ENCODE data around the gene DSCAML1.
A peak's percentile ranks its signal among the peaks of the same experiment; 100 is the strongest.

The DSCAML1 gene, protein sequence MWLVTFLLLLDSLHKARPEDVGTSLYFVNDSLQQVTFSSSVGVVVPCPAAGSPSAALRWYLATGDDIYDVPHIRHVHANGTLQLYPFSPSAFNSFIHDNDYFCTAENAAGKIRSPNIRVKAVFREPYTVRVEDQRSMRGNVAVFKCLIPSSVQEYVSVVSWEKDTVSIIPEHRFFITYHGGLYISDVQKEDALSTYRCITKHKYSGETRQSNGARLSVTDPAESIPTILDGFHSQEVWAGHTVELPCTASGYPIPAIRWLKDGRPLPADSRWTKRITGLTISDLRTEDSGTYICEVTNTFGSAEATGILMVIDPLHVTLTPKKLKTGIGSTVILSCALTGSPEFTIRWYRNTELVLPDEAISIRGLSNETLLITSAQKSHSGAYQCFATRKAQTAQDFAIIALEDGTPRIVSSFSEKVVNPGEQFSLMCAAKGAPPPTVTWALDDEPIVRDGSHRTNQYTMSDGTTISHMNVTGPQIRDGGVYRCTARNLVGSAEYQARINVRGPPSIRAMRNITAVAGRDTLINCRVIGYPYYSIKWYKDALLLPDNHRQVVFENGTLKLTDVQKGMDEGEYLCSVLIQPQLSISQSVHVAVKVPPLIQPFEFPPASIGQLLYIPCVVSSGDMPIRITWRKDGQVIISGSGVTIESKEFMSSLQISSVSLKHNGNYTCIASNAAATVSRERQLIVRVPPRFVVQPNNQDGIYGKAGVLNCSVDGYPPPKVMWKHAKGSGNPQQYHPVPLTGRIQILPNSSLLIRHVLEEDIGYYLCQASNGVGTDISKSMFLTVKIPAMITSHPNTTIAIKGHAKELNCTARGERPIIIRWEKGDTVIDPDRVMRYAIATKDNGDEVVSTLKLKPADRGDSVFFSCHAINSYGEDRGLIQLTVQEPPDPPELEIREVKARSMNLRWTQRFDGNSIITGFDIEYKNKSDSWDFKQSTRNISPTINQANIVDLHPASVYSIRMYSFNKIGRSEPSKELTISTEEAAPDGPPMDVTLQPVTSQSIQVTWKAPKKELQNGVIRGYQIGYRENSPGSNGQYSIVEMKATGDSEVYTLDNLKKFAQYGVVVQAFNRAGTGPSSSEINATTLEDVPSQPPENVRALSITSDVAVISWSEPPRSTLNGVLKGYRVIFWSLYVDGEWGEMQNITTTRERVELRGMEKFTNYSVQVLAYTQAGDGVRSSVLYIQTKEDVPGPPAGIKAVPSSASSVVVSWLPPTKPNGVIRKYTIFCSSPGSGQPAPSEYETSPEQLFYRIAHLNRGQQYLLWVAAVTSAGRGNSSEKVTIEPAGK (N-terminal part only)

DNA sequence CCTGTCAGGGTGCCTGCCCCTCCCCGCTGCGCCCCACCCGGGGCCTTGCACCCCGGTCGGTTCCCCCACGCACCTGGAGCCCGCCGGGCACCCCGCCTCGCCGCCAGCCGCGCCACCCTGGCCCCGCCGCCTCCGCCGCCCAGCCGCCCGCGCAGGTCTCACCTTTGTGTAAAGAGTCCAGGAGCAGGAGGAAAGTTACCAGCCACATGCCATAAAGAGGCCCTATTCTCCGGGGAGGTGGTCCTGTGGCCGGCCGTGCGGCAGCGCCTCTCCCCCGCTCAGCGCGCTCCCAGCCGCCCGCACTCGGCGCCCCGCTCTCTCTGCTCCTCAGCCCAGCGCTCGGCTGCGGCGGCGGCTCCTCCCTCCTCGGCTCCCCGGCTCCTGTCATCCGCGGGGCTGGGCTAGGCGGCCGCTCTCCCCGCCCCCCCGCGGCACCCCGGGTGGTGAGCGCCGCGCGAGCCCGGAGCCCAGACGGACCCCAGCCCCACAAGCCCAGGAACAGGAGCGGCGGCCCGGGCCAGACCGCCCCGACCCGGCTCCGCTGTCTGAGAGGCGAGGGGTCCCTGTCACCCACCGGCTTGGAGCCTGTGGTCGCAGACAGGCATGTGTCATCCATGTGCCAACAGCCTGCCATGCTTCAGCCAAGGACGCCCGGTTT is at the start of gene DSCAML1:
DSCAML1 (minus strand) TSS at position 345 of the 658 bp plus-strand sequence; CDS start at position 208, 137 bp downstream.
- H3K36me3 Mint-ChIP-seq (ENCODE audit: low read depth): no peaks in the 10 kb centered on the region
- ATAC-seq (peak; percentile 82), DNase-seq (peak; percentile 52)
- H3K27me3 Mint-ChIP-seq: peaks cover 57% of the 10 kb centered on the region
- H3K4me3 Mint-ChIP-seq: peak within 1 kb of the TSS; percentile 36
- H3K27ac Mint-ChIP-seq: no peak within 1 kb of the TSS
- H3K4me1 Mint-ChIP-seq: peaks cover 14% of the 10 kb centered on the region
- H3K9me3 Mint-ChIP-seq: no peaks in the 10 kb centered on the region

- Mint-ChIP-seq H3K9me3 (no peaks in the 10 kb centered on the region), H3K36me3 (ENCODE audit: low read depth) (peaks cover 2% of the 10 kb centered on the region), H3K4me1 (peaks cover 6% of the 10 kb centered on the region), H3K4me3 (no peak overlapping the region), H3K27me3 (no peaks in the 10 kb centered on the region), H3K27ac (no peak overlapping the region)
- ATAC-seq (peak; percentile 69), DNase-seq (peak; percentile 91)
Observed at GRCh38 chr11:117843666-117844484, 46.9 kb upstream of the DSCAML1 start.

DNA sequence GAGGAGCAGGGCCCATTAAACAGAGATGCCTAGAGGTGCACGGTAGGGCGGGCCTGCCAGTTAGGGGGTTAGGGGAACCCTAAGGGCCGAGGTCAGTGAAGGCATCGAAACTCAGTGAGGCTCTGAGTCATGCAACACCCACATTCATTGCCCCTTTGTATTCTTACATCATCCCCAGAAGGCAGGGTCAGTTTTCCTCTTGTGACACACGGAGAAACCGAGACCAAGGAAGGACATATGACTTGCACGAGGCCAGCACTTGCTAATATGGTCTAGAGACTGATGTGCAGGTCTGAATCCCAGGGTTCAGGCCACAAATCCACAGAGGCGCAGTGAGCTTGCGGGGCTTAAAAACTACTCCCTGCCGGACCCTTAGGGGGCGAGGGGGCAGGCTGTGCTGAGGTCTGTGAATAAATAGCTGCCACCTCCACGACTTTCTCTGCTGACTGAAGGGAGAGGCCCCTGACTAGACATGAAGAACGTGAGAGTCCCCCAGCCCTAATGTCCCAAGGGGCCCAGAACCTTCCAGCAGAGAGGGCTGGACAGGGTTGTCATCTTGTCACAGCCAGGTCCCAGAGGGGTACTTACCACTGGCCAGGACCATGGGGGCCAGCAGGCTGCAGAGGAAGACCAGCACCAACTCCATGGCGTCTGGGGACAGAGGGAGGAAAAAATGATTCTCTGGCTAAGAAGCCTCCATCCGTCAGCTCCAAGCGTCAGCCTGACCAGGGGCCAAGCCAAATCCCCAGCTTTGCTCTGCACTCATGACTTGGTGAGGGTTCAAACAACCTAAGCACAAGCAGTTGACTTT is 45.3 kb upstream of the DSCAML1 start:
- DNase-seq: no peak
- Mint-ChIP-seq H3K4me3 (no peak overlapping the region), H3K27ac (no peak overlapping the region), H3K4me1 (peaks cover 6% of the 10 kb centered on the region), H3K27me3 (no peaks in the 10 kb centered on the region), H3K36me3 (ENCODE audit: low read depth) (no peaks in the 10 kb centered on the region), H3K9me3 (no peaks in the 10 kb centered on the region)
- no peak for ATAC-seq

- DNase-seq (no peak), ATAC-seq (no peak)
- Mint-ChIP-seq H3K27me3 (no peaks in the 10 kb centered on the region), H3K36me3 (ENCODE audit: low read depth) (no peaks in the 10 kb centered on the region), H3K4me1 (peaks cover 6% of the 10 kb centered on the region), H3K27ac (no peak overlapping the region), H3K9me3 (no peaks in the 10 kb centered on the region), H3K4me3 (no peak overlapping the region)
Observed at GRCh38 chr11:117841551-117842031, 44.6 kb upstream of the DSCAML1 start.

GRCh38 chr11:117840881-117841550 is 44.0 kb upstream of the DSCAML1 start:
- Mint-ChIP-seq H3K36me3 (ENCODE audit: low read depth) (no peaks in the 10 kb centered on the region), H3K27ac (no peak overlapping the region), H3K4me1 (peaks cover 6% of the 10 kb centered on the region), H3K4me3 (no peak overlapping the region), H3K9me3 (no peaks in the 10 kb centered on the region), H3K27me3 (no peaks in the 10 kb centered on the region)
- no peak for ATAC-seq
- DNase-seq: no peak

- H3K9me3 Mint-ChIP-seq: no peaks in the 10 kb centered on the region
- no peak overlapping the region for H3K27ac Mint-ChIP-seq
- peaks cover 6% of the 10 kb centered on the region for H3K4me1 Mint-ChIP-seq
- no peak for ATAC-seq
- no peak overlapping the region for H3K4me3 Mint-ChIP-seq
- no peaks in the 10 kb centered on the region for H3K36me3 Mint-ChIP-seq (ENCODE audit: low read depth)
- no peaks in the 10 kb centered on the region for H3K27me3 Mint-ChIP-seq
- DNase-seq: no peak
Observed at GRCh38 chr11:117839936-117840813, 43.2 kb upstream of the DSCAML1 start.

DNA sequence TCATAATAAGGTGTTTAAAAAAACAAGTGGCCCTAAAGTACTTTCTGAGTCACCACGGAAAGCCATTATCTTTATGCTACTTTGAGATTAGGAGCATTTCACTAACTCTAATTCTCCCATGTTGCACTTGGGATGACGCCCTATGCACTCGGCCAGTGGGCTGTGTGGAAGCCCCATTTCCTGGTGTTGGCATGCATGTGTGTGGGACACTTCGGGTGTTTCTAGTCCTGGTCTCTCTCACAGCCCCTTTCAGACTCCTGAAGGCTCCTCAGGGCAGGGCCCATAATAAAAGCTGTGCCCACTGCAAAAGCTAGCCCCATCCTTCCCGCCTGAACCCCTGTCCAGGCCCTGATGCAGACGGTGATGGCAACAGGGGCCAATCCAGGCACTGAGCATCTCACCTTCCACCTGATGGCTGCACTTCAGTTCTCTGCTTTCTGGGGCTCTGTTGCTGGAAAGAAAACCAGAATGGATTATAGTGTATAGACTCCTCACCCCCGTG is 42.4 kb upstream of the DSCAML1 start:
- no peak overlapping the region for H3K4me3 Mint-ChIP-seq

GRCh38 chr11:117838901-117839300 is 41.9 kb upstream of the DSCAML1 start:
- Mint-ChIP-seq H3K4me3 (no peak overlapping the region), H3K27ac (no peak overlapping the region), H3K36me3 (ENCODE audit: low read depth) (no peaks in the 10 kb centered on the region), H3K4me1 (peaks cover 6% of the 10 kb centered on the region), H3K27me3 (no peaks in the 10 kb centered on the region), H3K9me3 (no peaks in the 10 kb centered on the region)
- ATAC-seq: no peak
- no peak for DNase-seq

More for the DNA sequence above, 42.4 kb upstream of the DSCAML1 start:
- no peaks in the 10 kb centered on the region for H3K9me3 Mint-ChIP-seq
- H3K27ac Mint-ChIP-seq: no peak overlapping the region
- H3K36me3 Mint-ChIP-seq (ENCODE audit: low read depth): no peaks in the 10 kb centered on the region
- DNase-seq: no peak
- peaks cover 6% of the 10 kb centered on the region for H3K4me1 Mint-ChIP-seq
- ATAC-seq: no peak
- no peaks in the 10 kb centered on the region for H3K27me3 Mint-ChIP-seq

DNA sequence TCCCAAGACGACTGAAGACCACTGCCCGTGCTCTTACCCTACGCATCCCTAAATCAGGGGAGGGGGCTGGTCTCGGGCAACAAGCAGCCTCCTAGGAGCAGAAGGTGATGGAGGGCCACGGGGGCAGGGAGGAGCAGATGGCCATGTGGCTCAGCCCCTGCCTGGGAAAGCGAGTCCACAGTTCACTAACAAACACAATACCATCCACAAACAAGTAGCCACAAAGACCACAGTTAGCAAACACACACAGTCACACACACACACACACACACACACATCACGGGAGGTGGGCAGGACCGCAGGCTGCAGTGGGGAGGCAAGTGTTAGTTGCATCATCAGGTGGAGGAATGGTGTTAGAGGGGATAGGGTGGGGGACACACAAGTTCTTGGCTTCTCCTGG is 40.8 kb upstream of the DSCAML1 start:
- Mint-ChIP-seq H3K4me1 (peaks cover 6% of the 10 kb centered on the region), H3K27me3 (no peaks in the 10 kb centered on the region), H3K27ac (no peak overlapping the region), H3K9me3 (no peaks in the 10 kb centered on the region), H3K36me3 (ENCODE audit: low read depth) (no peaks in the 10 kb centered on the region), H3K4me3 (no peak overlapping the region)
- ATAC-seq (no peak), DNase-seq (no peak)

DNA sequence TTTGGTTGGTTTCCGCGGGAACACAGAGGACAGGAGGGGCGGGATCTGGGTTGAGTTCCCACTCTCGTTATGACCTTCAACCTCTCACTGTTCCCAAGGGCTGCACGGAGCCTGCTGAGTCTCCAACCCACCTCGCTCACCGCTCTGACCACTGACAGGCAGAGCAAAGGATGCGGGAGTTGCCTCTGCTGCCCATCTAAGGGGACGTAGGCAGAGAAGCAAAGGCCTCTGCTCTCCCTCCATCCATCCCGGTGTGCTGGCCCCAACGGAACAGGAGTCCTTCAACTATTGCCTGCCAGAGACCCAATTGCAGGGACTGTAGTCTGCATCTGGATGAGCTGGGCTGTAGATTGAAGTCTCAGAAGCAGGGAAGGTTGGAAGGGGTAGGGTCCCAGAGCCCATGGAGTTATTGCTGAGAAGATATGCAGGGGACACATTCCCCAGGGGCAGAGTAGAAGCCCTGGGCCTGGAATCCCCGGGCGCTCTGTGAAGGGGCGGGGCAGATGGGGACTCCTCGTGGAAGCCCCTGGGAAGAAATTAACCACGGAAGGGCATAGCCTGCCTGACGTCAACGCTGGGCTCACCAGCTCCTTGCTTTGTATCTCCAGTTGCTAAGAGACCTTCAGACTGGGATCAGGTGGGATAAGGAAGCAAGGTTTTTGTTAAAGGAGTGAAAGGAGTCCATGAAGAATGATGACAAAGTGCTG is 40.2 kb upstream of the DSCAML1 start:
- H3K36me3 Mint-ChIP-seq (ENCODE audit: low read depth): no peaks in the 10 kb centered on the region
- H3K27ac Mint-ChIP-seq: no peak overlapping the region
- no peaks in the 10 kb centered on the region for H3K9me3 Mint-ChIP-seq
- H3K4me3 Mint-ChIP-seq: no peak overlapping the region
- H3K4me1 Mint-ChIP-seq: peaks cover 4% of the 10 kb centered on the region
- no peak for DNase-seq
- ATAC-seq: no peak
- no peaks in the 10 kb centered on the region for H3K27me3 Mint-ChIP-seq
